ENCODE data around the gene BNC2.

Gene BNC2

GRCh38 chr9:16753256-16753655 is 117.2 kb downstream of the BNC2 start:
- DNase-seq = no peak

GRCh38 chr9:16752601-16753000 is 117.9 kb downstream of the BNC2 start:
- DNase-seq = no peak

- DNase-seq = no peak
Measured at GRCh38 chr9:16750553-16750952, 119.9 kb downstream of the BNC2 start.

GRCh38 chr9:16745359-16745758 is 125.1 kb downstream of the BNC2 start:
- DNase-seq = no peak

- no peak for DNase-seq
Measured at GRCh38 chr9:16744394-16744793, 126.1 kb downstream of the BNC2 start.

- no peak for DNase-seq
Measured at GRCh38 chr9:16743375-16743774, 127.1 kb downstream of the BNC2 start.

GRCh38 chr9:16735001-16735400 is 135.5 kb downstream of the BNC2 start:
- DNase-seq = no peak

GRCh38 chr9:16732546-16732945 is 137.9 kb downstream of the BNC2 start:
- no peak for DNase-seq

GRCh38 chr9:16730162-16730561 is 140.3 kb downstream of the BNC2 start:
- no peak for DNase-seq

- no peak for DNase-seq
Measured at GRCh38 chr9:16729651-16730050, 140.8 kb downstream of the BNC2 start.

- no peak for DNase-seq
Measured at GRCh38 chr9:16728137-16728508, 142.3 kb downstream of the BNC2 start.

GRCh38 chr9:16727452-16728136 is 142.9 kb downstream of the BNC2 start:
- DNase-seq = no peak

- DNase-seq = no peak
Measured at GRCh38 chr9:16726718-16727451, 143.6 kb downstream of the BNC2 start.

GRCh38 chr9:16726029-16726428 is 144.4 kb downstream of the BNC2 start:
- DNase-seq = no peak

- no peak for DNase-seq
Measured at GRCh38 chr9:16725066-16725465, 145.4 kb downstream of the BNC2 start.

GRCh38 chr9:16721972-16722371 is 148.5 kb downstream of the BNC2 start:
- DNase-seq = no peak

GRCh38 chr9:16720386-16720785 is 150.1 kb downstream of the BNC2 start:
- no peak for DNase-seq

GRCh38 chr9:16719921-16720320 is 150.5 kb downstream of the BNC2 start:
- DNase-seq = no peak

- no peak for DNase-seq
Measured at GRCh38 chr9:16718952-16719351, 151.5 kb downstream of the BNC2 start.

- no peak for DNase-seq
Measured at GRCh38 chr9:16718296-16718695, 152.2 kb downstream of the BNC2 start.

- no peak for DNase-seq
Measured at GRCh38 chr9:16716601-16717000, 153.9 kb downstream of the BNC2 start.

GRCh38 chr9:16715404-16715803 is 155.1 kb downstream of the BNC2 start:
- DNase-seq = no peak

- DNase-seq = no peak
Measured at GRCh38 chr9:16712787-16713186, 157.7 kb downstream of the BNC2 start.

- DNase-seq = no peak
Measured at GRCh38 chr9:16710888-16711287, 159.6 kb downstream of the BNC2 start.

- no peak for DNase-seq
Measured at GRCh38 chr9:16709924-16710323, 160.5 kb downstream of the BNC2 start.
